IPS-11a (cell line): ENCODE results near the gene RPL27.

Source experiments
- H3K4me3 ChIP-seq: one replicate; pipeline ENCODE4 v1.5.1; 2013; ENCODE audit warnings: low read depth, low read length, control low read depth

RPL27 gene

DNA sequence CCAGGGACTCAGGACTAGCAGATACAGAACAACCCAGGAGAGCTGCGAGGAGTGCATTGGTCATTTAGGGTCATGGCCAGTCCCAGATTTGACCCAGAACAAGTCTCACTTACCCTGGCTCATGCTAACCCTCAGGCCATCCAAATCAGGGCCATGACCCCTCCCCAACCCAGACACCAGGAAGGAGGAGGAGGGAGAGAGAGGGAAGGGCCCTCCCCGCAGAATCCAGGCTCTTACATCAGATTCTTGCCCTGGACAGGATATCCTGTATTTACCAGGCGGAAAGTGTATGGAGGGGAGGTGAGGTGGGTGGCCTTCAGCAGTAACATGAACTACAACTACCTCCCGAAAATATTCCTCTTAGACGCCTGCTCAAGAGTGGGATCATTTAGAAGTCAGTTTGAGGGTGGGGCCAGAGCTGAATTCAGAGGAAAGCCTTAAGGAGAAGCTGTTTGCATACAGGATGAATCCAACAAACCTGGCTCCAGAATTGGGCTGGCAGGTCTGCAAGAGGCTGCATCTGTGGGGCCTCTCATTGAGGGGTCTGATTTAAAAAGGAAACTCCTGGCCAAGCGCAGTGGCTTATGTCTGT, 21.9 kb downstream of the RPL27 start:
- H3K4me3 ChIP-seq, result no peak overlapping the region

- H3K4me3 ChIP-seq, result peak overlapping the region; percentile 89
Observed at GRCh38 chr17:43020789-43021740, 22.8 kb downstream of the RPL27 start.

DNA sequence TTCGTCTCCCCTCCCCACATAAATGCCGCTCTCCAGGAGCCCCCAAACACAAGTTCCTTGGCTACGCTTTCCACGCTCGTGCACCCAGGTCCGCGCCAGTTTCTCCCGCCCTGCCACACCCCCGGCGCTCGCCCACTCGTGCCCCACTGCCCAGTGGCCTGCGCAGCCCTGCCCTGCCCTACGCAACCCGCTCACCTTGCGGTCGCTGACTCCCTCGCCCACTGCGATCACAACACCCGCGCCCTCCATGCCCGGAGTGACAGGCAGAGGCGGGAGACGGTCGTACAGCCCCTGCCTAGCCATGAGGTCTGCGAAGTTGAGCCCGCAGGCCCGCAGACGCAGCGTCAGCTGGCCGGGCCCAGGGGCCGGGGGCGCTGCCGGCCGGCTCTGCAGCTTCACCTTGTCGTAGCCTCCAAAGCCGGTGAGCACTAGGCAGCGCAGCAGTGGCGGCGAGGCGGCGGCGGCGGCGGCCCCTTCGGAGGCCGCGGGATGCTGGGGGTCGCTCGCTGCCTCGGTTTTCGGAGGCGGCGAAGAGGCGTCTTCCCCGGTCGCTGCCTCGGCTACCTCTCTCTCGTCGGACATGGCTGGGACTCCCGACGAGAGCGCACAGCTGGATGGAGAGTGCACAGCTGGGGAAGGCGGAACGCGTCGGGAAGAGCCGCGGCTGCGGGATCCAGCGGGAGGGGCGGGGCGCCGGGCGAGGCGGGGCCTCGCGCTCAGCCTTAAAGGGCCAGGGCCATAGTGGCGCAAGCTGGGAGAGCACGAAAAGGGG, 23.7 kb downstream of the RPL27 start, which contains the start of gene VAT1:
VAT1 (minus strand) TSS at position 645 of the 772 bp plus-strand sequence; CDS start at position 582, 63 bp downstream.
- H3K4me3 ChIP-seq, result peak within 1 kb of the TSS; percentile 89

DNA sequence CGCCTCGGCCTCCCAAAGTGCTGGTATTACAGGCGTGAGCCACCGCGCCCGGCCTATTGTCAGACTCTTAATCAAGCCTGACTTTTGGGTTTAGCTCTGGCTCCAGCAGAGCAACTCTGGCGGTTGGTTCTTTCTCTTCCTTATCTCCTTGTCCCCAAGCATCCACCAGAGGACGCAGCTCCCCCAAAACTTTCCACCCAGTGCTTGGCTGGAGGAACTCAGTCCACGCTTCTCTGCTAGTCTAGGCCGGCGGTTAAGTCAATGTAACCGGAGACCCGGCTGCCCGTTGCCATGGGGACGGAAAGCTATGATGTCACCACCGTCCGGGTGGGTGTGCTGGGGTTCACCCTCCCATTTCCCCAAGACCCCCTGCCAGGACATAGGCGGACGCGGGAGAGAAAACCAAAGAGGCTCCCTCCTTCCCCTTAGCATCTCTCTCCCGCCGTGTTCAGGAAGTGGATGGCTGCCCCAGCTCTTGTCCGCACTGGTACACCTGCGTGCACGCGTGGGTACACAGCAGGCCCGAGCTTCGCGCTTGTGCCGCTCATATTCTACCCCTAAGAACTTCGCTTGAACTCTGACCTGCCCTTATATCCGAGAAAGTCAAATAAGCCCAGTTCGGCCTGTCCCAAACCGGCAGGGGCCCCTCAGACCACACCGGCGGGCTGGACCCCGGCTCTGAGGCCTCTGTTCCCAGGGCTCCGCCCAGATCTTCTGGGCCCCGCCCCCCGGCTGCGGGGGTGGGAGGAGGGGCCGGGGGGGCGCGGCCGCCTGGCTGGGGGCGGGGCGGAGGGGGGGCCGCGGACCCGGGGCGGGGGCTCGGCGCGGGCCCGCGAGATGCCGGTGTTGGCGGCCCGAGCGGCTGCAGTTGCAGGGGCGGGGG, 26.4 kb downstream of the RPL27 start, which contains the start of gene RND2:
RND2 (plus strand) TSS at position 825 of the 883 bp plus-strand sequence. CDS start 117 bp downstream, outside the sequence.
- H3K4me3 ChIP-seq, result peak within 1 kb of the TSS; percentile 82

- H3K4me3 ChIP-seq, result peak overlapping the region; percentile 66
Observed at GRCh38 chr17:43025290-43025657, 27.1 kb downstream of the RPL27 start.

DNA sequence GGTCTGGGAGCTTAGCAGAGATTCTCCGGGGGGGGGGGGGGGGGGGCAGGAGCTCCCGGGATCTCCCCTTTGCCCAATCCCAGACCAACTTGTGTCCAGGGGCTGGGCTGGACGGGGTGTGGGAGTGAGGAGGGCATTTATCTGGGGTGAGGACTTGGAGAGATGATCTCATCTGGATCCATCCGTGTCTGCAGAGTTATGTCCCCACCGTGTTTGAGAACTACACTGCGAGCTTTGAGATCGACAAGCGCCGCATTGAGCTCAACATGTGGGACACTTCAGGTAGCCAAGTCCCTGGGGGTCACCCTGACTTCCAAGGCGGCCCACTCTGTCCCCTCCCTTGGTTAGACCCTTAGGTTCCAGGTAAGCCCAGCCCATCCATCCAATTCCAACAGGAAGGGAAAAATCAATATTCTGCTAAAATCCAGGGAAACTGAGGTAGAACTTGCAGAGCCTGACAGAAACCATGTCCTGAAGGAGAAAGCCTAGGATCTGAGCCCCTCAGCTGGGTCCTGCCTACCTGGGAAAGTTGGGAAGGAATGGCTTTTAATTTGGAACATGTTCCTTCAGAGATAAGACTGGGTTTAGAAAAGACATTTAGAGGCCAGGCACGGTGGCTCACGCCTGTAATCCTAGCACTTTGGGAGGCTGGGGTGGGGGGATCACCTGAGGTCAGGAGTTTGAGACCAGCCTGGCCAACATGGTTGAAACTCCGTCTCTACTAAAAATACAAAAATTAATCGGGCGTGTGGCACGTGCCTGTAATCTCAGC, 27.7 kb downstream of the RPL27 start:
- peak overlapping the region; percentile 66 for H3K4me3 ChIP-seq

- no peak overlapping the region for H3K4me3 ChIP-seq
Observed at GRCh38 chr17:43026595-43026994, 28.4 kb downstream of the RPL27 start.

GRCh38 chr17:43027091-43028032, 29.1 kb downstream of the RPL27 start:
- H3K4me3 ChIP-seq, result no peak overlapping the region

- H3K4me3 ChIP-seq, result no peak overlapping the region
Observed at GRCh38 chr17:43028221-43028861, 30.1 kb downstream of the RPL27 start.

DNA sequence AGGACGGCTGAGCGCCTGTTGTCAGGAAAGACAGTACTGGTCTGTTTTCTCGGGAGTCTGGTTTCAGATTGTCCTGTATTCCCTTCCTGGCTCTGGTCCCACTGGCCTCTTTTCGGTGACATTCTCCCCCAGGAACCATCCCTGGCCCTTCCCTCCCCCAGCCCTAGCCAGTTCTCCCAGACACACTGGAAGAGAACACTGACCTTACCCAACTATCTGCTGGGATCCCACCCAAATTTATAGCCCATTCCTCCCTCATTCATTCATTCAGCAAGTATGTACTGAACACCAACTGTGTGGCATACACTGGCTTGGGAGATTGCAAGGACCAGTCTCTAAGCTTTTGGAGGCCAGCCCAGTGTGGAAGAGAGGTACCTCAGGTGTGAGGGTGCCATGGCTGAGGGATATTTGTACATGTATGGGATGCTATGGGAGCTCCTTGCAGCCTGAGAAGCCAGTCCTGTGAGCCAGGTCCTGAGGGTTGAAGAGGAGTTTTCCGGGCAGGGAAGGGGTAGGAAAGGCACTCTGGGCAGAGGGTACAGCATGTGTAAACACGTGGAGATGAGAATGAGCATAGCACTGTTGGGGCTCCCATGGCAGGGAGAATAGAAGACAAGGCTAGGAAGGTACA, 32.0 kb downstream of the RPL27 start:
- H3K4me3 ChIP-seq, result no peak overlapping the region

GRCh38 chr17:43031666-43032065, 33.4 kb downstream of the RPL27 start:
- H3K4me3 ChIP-seq, result no peak overlapping the region

DNA sequence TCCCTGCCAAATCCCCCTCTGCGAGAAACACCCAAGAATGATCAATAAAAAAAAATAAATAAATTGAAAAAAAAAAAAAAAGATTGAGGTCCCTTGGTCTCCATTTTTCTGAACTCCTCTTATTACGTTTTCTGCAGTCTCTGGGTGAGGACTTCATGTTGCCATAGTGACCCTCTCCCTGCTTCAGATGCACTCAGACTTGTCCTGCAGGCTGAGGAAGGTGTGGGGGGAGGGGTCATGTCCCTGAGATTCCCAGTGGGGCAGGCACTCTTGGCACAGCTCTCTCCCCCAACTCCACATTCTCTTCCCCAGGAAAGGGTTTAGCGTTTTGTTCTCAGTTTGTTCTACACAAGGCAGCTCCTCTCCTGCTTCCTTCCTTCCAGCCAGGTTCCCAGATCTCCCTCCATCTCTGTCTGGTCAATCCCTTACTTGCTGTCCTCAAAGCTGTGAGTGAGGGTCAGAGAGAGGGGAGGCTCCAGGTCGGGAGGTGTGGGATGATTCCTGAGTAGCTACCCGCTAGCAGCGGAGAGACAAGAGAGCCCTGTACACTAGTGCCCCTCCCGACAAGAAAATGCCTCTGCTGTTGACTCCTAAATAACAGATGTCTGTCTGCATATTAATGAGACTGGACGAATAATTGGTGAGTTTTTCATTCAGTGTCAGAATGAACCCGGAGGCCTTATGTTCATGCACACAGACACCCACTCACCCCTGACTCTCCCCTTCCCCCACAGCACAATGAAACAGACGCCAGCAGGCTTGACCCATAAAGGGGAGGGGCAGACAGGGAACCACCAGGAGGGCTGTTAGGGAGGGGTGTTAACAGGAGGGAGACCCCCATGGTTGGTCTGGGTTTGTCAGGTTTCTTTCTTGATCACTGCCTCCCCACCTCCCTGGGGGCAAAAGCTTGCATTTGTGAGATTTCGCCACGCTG, 36.0 kb downstream of the RPL27 start:
- no peak overlapping the region for H3K4me3 ChIP-seq

DNA sequence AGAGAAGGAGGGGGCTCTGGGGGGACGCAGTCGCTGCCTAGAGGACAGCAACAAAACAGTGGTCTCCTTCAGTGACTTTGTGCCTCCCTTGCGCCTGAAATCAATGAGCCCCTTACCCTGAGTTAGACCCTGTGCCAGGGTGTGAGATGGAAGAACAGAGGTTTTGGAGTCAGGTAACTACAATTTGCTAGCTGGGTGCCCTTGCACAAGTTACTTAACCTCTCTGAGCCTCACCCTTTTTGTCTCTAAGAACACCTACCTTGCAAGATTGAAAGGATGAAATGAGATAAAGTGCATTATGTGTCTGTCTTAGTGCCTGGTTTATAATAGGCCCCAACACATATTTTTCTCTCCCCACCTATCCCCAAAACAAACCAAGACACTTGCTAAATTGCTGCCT, 36.7 kb downstream of the RPL27 start:
- no peak overlapping the region for H3K4me3 ChIP-seq

- H3K4me3 ChIP-seq, result no peak overlapping the region
Observed at GRCh38 chr17:43039646-43040045, 41.4 kb downstream of the RPL27 start.

DNA sequence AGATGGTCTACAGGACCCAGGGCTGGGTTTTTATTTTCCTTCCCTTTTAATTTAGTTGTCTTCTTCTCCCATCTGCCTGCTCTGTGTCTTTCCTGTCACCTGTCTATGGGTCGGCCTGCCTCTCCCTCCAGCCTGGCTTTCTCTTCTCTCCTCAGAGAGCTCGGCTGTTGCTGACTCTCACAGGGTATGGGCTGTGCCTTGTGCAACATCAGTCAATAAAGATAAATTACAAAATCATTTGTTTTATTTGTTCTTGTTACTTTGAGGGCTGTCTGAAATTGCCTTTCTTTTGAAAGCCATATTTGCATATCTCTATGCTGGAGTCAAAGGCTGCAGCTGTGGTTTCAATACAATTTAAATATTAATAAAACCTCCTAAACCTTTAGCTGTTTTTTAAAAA, 42.4 kb downstream of the RPL27 start:
- no peak overlapping the region for H3K4me3 ChIP-seq

DNA sequence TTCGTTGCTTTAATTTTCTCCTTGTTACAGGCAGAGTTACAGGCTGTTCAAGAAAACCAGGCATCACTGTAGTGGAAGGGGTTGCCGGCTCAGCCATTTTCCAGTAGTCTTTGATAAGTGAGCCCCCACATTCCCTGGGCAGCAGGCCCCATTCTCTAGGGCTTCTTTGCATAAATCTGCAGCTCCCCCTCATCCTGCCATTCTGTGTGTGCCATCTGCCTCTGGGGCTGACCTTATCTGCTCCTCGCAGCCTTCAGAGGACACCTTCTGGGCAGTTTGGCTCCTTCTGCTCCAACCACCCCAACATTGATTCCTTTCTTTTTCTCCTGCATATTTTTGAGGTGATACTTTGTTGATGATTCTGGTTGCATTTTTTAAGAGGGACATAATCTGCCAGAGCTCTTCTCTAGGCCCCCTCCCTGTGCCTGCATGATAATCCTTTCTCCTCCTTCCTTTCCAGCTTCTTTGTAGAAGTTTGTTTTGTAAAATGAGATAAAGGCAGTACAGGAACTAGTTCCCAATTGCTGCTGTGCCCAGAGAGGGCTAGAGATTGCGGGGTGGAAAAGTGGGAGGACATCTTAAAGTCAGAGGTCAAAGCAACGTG, 43.9 kb downstream of the RPL27 start:
- H3K4me3 ChIP-seq, result no peak overlapping the region
